Esophagus muscularis mucosa (tissue), 3 donors: Measurements from ENCODE around the gene MB21D2.

Source experiments
- POLR2AphosphoS5 ChIP-seq, 2 donors: sonication (generic); formaldehyde crosslinking; IDR thresholded peaks; one replicate each; pipeline ENCODE4 v1.6.1; 2017; ENCODE audit warnings: antibody characterized with exemption in 2 of 2
- TF ChIP-seq, protein P1 (sequence below), 3 experiments: fragments of 200-600 bp in 2 of 3; fragments of 450-650 bp in 1 of 3; sonication (generic) in 2 of 3; IDR thresholded peaks; one replicate each; pipeline ENCODE4 v1.5.1; 2017 to 2019; ENCODE audit warnings: antibody characterized with exemption in 3 of 3, mild to moderate bottlenecking in 2 of 3, moderate library complexity in 1 of 3

GRCh38 chr3:192933259-192933658, 15.6 kb upstream of the MB21D2 start:
- TF ChIP-seq, protein P1, sequence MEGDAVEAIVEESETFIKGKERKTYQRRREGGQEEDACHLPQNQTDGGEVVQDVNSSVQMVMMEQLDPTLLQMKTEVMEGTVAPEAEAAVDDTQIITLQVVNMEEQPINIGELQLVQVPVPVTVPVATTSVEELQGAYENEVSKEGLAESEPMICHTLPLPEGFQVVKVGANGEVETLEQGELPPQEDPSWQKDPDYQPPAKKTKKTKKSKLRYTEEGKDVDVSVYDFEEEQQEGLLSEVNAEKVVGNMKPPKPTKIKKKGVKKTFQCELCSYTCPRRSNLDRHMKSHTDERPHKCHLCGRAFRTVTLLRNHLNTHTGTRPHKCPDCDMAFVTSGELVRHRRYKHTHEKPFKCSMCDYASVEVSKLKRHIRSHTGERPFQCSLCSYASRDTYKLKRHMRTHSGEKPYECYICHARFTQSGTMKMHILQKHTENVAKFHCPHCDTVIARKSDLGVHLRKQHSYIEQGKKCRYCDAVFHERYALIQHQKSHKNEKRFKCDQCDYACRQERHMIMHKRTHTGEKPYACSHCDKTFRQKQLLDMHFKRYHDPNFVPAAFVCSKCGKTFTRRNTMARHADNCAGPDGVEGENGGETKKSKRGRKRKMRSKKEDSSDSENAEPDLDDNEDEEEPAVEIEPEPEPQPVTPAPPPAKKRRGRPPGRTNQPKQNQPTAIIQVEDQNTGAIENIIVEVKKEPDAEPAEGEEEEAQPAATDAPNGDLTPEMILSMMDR (IDR thresholded peaks at IDR 0.05), result no peak
- TF ChIP-seq POLR2AphosphoS5 (IDR thresholded peaks at IDR 0.05), result no peak
